Neuronal stem cell (in vitro differentiated cells): ENCODE results near the gene ASCC1. TPM values are rescaled to one million over a fixed set of nuclear protein-coding genes. Genes with fewer than 3 reads are reported as not detected.

Experiments used
- small RNA-seq: library from polyadenylated mRNA; stranded (forward); fragments of <200 nt; extraction: miRNeasy Mini kit (QIAGEN cat#:217004); gene quantifications from one replicate; pipeline ENCODE3, GENCODE V24; 2013; ENCODE audit not compliant: insufficient read depth

The ASCC1 gene

Small RNA genes within 50 kb of the gene (small RNA-seq; reads per million reads assigned to genes)
- gene RF00019: not detected
- gene RF00340: not detected
